Osteocyte (in vitro differentiated cells): ENCODE data around the gene ADCY2. TPM values are rescaled to one million over a fixed set of nuclear protein-coding genes. Genes with fewer than 3 reads are reported as not detected.

Experiments
- DNase-seq: peaks from one replicate; pipeline ENCODE4 v3.0.0; 2021; ENCODE audit warnings: mixed read lengths; ENCODE audit not compliant: unreplicated experiment; ENCODE audit errors: extremely low spot score
- H3K27ac Mint-ChIP-seq: one replicate; pipeline ENCODE4 v1.8.0; 2021; ENCODE audit warnings: mild to moderate bottlenecking, mixed read lengths; ENCODE audit not compliant: unreplicated experiment
- H3K27me3 Mint-ChIP-seq: one replicate; pipeline ENCODE4 v1.8.0; 2021; ENCODE audit warnings: mixed read lengths; ENCODE audit not compliant: unreplicated experiment
- H3K36me3 Mint-ChIP-seq: one replicate; pipeline ENCODE4 v1.8.0; 2021; ENCODE audit warnings: mixed read lengths; ENCODE audit not compliant: unreplicated experiment
- H3K4me1 Mint-ChIP-seq: one replicate; pipeline ENCODE4 v1.8.0; 2021; ENCODE audit warnings: mixed read lengths; ENCODE audit not compliant: unreplicated experiment
- H3K4me3 Mint-ChIP-seq: one replicate; pipeline ENCODE4 v1.8.0; 2021; ENCODE audit warnings: mild to moderate bottlenecking, moderate library complexity, mixed read lengths; ENCODE audit not compliant: unreplicated experiment
- H3K9me3 Mint-ChIP-seq: one replicate; pipeline ENCODE4 v1.8.0; 2021; ENCODE audit warnings: mixed read lengths; ENCODE audit not compliant: unreplicated experiment
- total RNA-seq: library from RNA; stranded (reverse); gene quantifications from 2 replicates; pipeline ENCODE4 v1.2.1, GENCODE V29; 2021
- TF ChIP-seq, protein P1 (sequence below): fragments of 200-600 bp; sonication (generic); IDR thresholded peaks from 2 replicates; pipeline ENCODE4 v1.5.0; 2021; ENCODE audit warnings: antibody characterized with exemption, mild to moderate bottlenecking, moderate library complexity

The ADCY2 gene
- total RNA-seq, 1 donor from 2014 or later = not detected

DNA sequence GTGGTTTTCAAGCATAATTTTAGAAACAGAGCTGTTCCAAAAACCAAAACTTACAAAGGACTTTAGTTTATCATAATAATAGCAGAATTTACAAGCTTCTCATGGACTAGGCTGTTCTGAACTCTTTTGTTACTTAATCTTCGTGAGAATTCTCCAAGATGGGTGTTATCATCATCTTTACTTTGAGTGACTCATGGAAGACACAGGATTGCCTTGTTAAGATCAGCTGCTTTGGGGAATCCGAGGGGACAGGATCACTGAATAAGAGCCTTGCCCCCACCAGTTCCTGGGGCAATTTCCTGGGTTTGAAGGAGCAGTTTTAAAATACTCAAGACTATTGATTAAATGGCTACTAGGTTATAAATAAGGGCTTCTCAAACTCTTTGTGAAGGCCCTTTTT, 374.5 kb downstream of the ADCY2 start:
- Mint-ChIP-seq H3K9me3 (no peaks in the 10 kb centered on the region), H3K4me1 (no peaks in the 10 kb centered on the region), H3K27ac (no peak overlapping the region), H3K36me3 (no peaks in the 10 kb centered on the region), H3K27me3 (peaks cover 5% of the 10 kb centered on the region), H3K4me3 (no peak overlapping the region)
- no peak for DNase-seq
- TF ChIP-seq, protein P1, sequence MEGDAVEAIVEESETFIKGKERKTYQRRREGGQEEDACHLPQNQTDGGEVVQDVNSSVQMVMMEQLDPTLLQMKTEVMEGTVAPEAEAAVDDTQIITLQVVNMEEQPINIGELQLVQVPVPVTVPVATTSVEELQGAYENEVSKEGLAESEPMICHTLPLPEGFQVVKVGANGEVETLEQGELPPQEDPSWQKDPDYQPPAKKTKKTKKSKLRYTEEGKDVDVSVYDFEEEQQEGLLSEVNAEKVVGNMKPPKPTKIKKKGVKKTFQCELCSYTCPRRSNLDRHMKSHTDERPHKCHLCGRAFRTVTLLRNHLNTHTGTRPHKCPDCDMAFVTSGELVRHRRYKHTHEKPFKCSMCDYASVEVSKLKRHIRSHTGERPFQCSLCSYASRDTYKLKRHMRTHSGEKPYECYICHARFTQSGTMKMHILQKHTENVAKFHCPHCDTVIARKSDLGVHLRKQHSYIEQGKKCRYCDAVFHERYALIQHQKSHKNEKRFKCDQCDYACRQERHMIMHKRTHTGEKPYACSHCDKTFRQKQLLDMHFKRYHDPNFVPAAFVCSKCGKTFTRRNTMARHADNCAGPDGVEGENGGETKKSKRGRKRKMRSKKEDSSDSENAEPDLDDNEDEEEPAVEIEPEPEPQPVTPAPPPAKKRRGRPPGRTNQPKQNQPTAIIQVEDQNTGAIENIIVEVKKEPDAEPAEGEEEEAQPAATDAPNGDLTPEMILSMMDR = no peak

DNA sequence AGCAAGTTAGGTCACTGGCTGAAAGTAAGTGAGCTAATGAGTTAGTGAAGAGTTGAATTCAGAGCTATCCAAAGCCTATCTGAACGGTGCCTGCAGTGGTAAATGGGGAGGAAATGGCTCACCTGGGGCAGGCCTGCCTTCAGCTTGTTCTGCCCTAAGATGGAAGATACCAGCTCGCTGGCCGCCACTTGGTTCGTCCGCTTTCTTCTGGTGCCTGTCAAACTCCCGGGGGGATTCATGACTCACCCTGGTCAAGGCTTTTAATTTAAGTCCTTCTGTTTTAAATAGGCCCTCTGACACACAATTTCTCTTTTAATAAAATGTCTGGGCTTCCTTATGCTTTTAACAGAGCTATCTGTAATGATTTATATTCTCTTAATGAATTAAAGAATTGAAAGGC, 376.2 kb downstream of the ADCY2 start:
- Mint-ChIP-seq H3K9me3 (no peaks in the 10 kb centered on the region), H3K4me3 (no peak overlapping the region), H3K4me1 (no peaks in the 10 kb centered on the region), H3K27ac (no peak overlapping the region), H3K36me3 (no peaks in the 10 kb centered on the region), H3K27me3 (peaks cover 5% of the 10 kb centered on the region)
- DNase-seq = no peak
- TF ChIP-seq, protein P1 = no peak

DNA sequence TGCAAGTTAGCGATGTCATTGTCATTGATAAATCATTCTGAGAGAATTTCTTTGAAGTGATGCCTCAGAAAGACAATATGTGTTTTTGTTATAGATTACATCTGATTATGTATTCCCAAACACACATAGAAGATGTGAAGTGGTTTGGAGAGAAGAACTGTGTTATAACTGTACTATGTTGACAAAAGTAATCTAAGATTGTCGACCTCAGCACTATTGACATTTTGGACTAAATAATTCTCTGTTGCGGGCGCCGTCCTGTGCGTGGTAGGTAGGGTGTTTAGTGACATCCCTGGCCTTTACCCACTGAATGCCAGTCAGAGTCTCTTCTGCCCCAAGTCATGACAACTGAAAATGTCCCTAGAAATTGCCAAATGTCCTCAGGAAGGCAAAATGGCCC, 377.2 kb downstream of the ADCY2 start:
- DNase-seq = no peak
- Mint-ChIP-seq H3K4me1 (no peaks in the 10 kb centered on the region), H3K4me3 (no peak overlapping the region), H3K27me3 (peaks cover 5% of the 10 kb centered on the region), H3K27ac (no peak overlapping the region), H3K36me3 (no peaks in the 10 kb centered on the region), H3K9me3 (no peaks in the 10 kb centered on the region)
- TF ChIP-seq, protein P1 = no peak

DNA sequence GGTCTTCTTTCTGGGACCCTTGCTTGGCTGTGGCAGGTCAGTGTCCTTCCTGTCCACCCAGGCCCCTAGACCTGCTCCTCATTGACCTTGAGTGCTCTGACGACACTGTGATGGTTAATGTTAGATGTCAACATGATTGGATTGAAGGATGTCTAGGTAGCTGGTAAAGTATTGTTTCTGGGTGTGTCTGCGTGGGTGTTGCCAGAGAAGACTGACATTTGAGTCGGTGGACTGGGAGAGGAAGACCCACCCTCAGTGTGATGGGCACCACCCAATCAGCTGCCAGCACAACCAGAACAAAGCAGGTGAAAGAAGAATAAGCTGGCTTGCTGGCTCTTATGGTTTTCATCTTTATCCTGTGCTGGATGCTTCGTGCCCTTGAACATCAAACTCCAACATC, 380.5 kb downstream of the ADCY2 start:
- no peaks in the 10 kb centered on the region for H3K36me3 Mint-ChIP-seq
- H3K4me1 Mint-ChIP-seq = no peaks in the 10 kb centered on the region
- no peak overlapping the region for H3K4me3 Mint-ChIP-seq
- H3K27ac Mint-ChIP-seq = no peak overlapping the region
- no peaks in the 10 kb centered on the region for H3K9me3 Mint-ChIP-seq
- TF ChIP-seq, protein P1 = no peak
- DNase-seq = no peak
- H3K27me3 Mint-ChIP-seq = peaks cover 4% of the 10 kb centered on the region

DNA sequence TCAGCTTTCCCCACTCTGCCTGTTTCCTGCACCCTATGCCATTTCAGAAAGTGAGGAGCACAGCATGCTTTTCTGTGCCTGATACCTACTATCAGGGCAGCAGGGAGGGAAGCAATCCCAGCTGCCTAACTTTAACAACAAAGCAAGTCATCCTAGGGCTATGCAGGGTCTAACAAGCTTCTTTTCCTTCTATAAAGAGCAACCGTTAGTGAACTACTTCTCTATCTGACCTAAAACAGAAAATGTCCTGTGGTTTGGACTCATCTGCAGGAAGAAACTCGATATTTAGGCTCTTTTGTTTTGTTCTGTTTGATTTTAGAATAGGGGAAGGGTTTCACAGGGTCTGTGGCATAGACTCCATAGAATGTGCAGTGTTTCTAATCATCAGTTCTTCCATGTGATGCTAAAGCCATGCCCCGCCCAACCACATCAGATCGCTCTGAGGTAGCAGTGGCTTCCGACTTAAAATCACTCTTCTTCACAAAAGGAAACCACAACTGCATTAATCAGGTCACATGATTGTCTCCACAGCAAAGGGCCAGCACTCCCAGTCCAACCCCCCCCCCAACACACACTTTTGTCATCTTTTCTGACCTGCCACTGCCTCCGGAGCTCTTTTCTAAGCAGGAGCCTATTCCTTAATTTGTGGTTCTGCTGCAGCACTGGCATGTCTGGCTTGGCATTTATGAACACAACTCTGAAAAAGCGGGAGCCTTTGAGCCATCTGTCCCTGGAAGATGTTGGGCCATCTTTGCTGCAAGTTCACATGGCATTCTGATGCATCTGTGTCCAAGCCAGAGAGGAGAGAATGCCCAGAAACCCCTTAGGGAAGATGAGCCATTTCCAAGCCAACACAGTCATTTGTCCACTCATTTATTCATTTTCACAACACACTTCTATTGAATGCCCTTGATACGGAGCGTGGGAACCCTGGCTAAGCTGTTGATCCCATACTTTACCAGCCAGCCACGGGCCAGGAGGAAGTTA, 383.4 kb downstream of the ADCY2 start:
- peaks cover 6% of the 10 kb centered on the region for H3K27me3 Mint-ChIP-seq
- no peaks in the 10 kb centered on the region for H3K9me3 Mint-ChIP-seq
- no peaks in the 10 kb centered on the region for H3K4me1 Mint-ChIP-seq
- H3K27ac Mint-ChIP-seq = no peak overlapping the region
- no peak for DNase-seq
- H3K4me3 Mint-ChIP-seq = no peak overlapping the region
- TF ChIP-seq, protein P1 = no peak
- H3K36me3 Mint-ChIP-seq = no peaks in the 10 kb centered on the region
